ENCODE results near the gene LMOD2.

DNA sequence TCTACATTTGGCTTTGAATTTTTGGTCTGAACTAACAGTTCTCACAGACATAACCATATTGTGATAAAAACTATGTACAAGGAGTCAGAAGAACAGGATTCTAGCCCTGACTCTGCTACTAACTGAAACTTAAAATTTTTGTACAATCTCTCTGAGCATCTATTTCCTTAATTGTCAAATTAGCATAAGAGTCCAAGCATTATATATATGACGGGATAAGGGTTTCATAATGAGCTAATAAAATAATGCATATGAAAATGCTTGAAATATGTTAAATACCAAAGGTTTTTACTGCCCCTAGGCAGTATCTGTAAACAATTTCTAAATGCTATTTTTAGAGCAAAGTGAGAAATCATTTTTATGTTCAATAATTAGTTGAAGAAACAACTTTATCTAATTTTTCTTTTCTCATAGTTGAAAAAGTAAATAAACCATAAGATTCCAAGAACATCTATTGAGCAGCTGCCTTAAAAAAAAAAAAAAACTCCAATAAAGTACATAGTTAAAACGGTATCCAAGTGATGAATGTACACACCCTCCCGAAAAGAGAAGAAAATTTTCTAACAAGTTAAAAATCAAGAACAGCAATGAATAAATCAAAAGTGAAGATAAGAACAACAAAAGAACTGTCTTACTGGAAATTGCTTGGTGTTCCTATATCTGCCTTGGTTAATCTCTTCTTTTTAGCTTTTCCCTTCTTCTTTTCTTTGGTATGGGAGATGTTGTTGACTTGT, 40.4 kb downstream of the LMOD2 start:
- no peak for TF ChIP-seq NANOG (IDR thresholded peaks at IDR 0.05; ENCODE audit: borderline replicate concordance)
- TF ChIP-seq EZH2 (IDR thresholded peaks at IDR 0.05; ENCODE audit: low read depth, unreplicated experiment) = no peak
- no peak for TF ChIP-seq CTCF (conservative IDR thresholded peaks at IDR 0.05; ENCODE audit: low read depth in 2 of 2)
